HL-60 (cell line): ENCODE results near the gene CD93.
A peak's percentile ranks its signal among the peaks of the same experiment; 100 is the strongest.

ENCODE experiments used
- DNase-seq, 2 experiments: peaks; one replicate each; pipeline ENCODE4 v3.0.0-alpha.2; 2010 to 2020; ENCODE audit warnings: low read depth in 1 of 2, low spot score in 1 of 2
- H3K27ac ChIP-seq: fragments of 250-450 bp; sonication (Bioruptor Pico); replicated peaks from 2 replicates; pipeline ENCODE4 v1.5.1; 2020; ENCODE audit warnings: mild to moderate bottlenecking, moderate library complexity
- H3K27me3 ChIP-seq: fragments of 250-450 bp; sonication (Bioruptor Pico); 2 replicates; pipeline ENCODE4 v1.5.1; 2021; ENCODE audit warnings: mild to moderate bottlenecking, moderate library complexity; ENCODE audit not compliant: insufficient read depth, poor library complexity, severe bottlenecking
- H3K4me3 ChIP-seq: replicated peaks from 2 replicates; pipeline ENCODE4 v1.5.1; 2011; ENCODE audit warnings: mild to moderate bottlenecking, control low read depth, low read length; ENCODE audit not compliant: insufficient read depth
- GABPA ChIP-seq: IDR thresholded peaks from 2 replicates; pipeline ENCODE4 v1.6.1; 2012; ENCODE audit warnings: low read depth
- POLR2AphosphoS5 ChIP-seq: IDR thresholded peaks from 2 replicates; pipeline ENCODE4 v1.6.1; 2012; ENCODE audit warnings: low read depth
- SPI1 ChIP-seq: IDR thresholded peaks from 2 replicates; pipeline ENCODE4 v1.6.1; 2012; ENCODE audit warnings: low read depth, mild to moderate bottlenecking, borderline replicate concordance
- TF ChIP-seq, protein P1 (sequence below): IDR thresholded peaks from one replicate; pipeline ENCODE4 v1.5.1; 2011; ENCODE audit warnings: low read length, control low read depth, inconsistent platforms; ENCODE audit not compliant: insufficient read depth
- TF ChIP-seq, protein P2 (sequence below): IDR thresholded peaks from 2 replicates; pipeline ENCODE4 v1.6.1; 2012; ENCODE audit warnings: low read depth; ENCODE audit not compliant: insufficient replicate concordance

CD93 gene

DNA sequence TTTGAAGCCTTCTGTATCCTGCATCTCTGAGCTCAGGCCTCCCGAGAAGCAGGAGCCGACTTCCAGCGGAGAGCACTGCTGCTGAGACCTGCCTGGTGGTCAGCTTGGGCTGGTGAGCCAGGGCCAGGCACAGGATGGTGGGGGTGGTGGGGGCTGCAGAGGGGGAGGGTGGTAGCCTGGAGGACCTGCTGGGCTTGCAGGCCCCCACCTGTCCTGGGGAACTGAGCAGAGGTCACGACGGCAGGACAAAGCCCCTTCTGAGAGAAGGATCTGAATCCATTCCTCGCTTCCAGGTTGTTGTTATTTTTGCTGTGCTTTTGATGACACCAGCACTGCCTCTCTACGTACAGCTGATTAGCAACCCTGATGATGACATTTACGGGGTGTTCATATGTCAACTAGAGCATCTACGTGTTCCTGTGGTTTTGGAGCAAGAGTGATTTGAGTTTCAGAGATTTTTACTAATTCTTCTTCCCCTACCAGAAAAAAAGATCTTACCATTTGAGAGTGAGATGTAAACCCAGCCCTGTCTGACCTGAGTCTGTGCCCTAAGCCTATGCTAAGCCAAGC is 35.7 kb upstream of the CD93 start:
- Histone ChIP-seq H3K27ac (no peak overlapping the region), H3K27me3 (no peaks in the 10 kb centered on the region), H3K4me3 (no peak overlapping the region)
- no peak for DNase-seq
- no peak for TF ChIP-seq POLR2AphosphoS5
- TF ChIP-seq GABPA, result no peak
- TF ChIP-seq, protein P1, sequence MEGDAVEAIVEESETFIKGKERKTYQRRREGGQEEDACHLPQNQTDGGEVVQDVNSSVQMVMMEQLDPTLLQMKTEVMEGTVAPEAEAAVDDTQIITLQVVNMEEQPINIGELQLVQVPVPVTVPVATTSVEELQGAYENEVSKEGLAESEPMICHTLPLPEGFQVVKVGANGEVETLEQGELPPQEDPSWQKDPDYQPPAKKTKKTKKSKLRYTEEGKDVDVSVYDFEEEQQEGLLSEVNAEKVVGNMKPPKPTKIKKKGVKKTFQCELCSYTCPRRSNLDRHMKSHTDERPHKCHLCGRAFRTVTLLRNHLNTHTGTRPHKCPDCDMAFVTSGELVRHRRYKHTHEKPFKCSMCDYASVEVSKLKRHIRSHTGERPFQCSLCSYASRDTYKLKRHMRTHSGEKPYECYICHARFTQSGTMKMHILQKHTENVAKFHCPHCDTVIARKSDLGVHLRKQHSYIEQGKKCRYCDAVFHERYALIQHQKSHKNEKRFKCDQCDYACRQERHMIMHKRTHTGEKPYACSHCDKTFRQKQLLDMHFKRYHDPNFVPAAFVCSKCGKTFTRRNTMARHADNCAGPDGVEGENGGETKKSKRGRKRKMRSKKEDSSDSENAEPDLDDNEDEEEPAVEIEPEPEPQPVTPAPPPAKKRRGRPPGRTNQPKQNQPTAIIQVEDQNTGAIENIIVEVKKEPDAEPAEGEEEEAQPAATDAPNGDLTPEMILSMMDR, result no peak
- TF ChIP-seq, protein P2, sequence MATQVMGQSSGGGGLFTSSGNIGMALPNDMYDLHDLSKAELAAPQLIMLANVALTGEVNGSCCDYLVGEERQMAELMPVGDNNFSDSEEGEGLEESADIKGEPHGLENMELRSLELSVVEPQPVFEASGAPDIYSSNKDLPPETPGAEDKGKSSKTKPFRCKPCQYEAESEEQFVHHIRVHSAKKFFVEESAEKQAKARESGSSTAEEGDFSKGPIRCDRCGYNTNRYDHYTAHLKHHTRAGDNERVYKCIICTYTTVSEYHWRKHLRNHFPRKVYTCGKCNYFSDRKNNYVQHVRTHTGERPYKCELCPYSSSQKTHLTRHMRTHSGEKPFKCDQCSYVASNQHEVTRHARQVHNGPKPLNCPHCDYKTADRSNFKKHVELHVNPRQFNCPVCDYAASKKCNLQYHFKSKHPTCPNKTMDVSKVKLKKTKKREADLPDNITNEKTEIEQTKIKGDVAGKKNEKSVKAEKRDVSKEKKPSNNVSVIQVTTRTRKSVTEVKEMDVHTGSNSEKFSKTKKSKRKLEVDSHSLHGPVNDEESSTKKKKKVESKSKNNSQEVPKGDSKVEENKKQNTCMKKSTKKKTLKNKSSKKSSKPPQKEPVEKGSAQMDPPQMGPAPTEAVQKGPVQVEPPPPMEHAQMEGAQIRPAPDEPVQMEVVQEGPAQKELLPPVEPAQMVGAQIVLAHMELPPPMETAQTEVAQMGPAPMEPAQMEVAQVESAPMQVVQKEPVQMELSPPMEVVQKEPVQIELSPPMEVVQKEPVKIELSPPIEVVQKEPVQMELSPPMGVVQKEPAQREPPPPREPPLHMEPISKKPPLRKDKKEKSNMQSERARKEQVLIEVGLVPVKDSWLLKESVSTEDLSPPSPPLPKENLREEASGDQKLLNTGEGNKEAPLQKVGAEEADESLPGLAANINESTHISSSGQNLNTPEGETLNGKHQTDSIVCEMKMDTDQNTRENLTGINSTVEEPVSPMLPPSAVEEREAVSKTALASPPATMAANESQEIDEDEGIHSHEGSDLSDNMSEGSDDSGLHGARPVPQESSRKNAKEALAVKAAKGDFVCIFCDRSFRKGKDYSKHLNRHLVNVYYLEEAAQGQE, result no peak

DNA sequence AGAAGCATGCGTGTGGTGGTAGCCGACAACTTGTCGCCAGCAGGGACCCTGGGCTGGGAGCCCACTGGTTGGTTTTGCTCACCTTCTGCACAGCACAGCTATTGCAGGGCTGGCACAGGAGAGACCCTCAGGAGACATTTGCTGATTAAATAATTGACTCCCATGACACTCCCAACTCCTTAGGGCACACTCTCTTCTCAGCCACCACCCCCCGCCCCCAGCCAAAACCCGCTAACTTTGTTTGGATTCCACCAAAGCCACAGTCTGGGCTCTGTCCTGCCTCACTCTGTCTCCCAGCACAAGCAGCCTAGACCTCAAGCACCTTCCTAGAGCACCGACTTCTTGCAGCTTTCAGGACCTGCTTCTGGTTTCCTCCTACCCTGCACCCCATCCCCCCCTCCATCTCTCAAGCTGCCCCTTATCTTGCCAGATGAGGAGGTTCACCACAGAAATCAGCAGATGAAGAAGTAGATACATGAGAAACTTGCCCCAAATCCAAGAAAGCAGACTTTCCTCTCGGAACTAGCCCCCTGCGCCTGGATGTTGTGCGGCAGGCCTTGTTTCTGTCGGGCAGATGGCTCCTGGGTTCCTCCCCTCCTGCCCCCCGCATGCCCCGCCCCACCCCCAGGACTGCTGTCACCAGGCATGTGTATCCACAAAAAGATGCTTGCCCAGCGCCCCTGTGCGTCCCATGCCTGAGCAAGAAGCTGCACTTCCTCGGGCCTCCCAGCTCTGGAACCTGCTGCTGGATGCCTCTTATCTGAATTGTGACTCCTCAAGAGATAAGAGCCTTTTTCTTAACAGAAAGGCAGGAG is 35.0 kb upstream of the CD93 start:
- Histone ChIP-seq H3K27ac (peak overlapping the region; percentile 39), H3K4me3 (no peak overlapping the region), H3K27me3 (no peaks in the 10 kb centered on the region)
- DNase-seq, result peak in 1 of 2 experiments; percentile 53
- TF ChIP-seq POLR2AphosphoS5 (peak; percentile 23; the same call in 1 of the 2 replicates), GABPA (no peak), SPI1 (no peak)
- TF ChIP-seq, protein P1, result no peak

- DNase-seq, result no peak
- Histone ChIP-seq H3K4me3 (no peak overlapping the region), H3K27me3 (no peaks in the 10 kb centered on the region), H3K27ac (no peak overlapping the region)
- TF ChIP-seq, protein P1, result no peak
- no peak for TF ChIP-seq GABPA
- TF ChIP-seq, protein P2, result no peak
- no peak for TF ChIP-seq SPI1
- no peak for TF ChIP-seq POLR2AphosphoS5
Observed at GRCh38 chr20:23120261-23120660, 34.1 kb upstream of the CD93 start.
